PC-3 (cell line): Measurements from ENCODE around the gene LIG4. TPM values are rescaled to one million over a fixed set of nuclear protein-coding genes. Genes with fewer than 3 reads are reported as not detected.

Experiments
- ATAC-seq: fragments of 200-7000 bp; cut with Tn5 transposase; 2 replicates; pipeline ENCODE4 v1.9.1; 2020; ENCODE audit warnings: mild to moderate bottlenecking, moderate library complexity
- BruUV-seq: library from RNA; stranded (reverse); fragments of 400-500 nt; replicated peaks from 2 replicates; lab custom pipeline; 2021; lab: Mats Ljungman, UMichigan
- CTCF ChIA-PET: fragments of 300-600 bp; sonication (Branson Sonifier 250); formaldehyde crosslinking; loops from one replicate; lab custom pipeline; 2022; ENCODE audit warnings: antibody characterized with exemption; lab: Charles Lee
- POLR2A ChIA-PET: fragments of 300-600 bp; sonication (Branson Sonifier 250); formaldehyde crosslinking; loops from one replicate; lab custom pipeline; 2022; ENCODE audit warnings: antibody characterized with exemption; ENCODE audit not compliant: unreplicated experiment; lab: Charles Lee
- DNase-seq: peaks from one replicate; pipeline ENCODE4 v3.0.0-alpha.2; 2015
- H2AFZ ChIP-seq: fragments of 300-600 bp; sonication (generic); 2 replicates; pipeline ENCODE4 v1.6.0; 2016; ENCODE audit warnings: antibody characterized with exemption, low read length
- H3F3A ChIP-seq: fragments of 300-600 bp; sonication (generic); one replicate; pipeline ENCODE4 v1.6.0; 2017; ENCODE audit warnings: antibody characterized with exemption, low read length, control low read depth, mild to moderate bottlenecking; ENCODE audit not compliant: unreplicated experiment
- H3K27ac ChIP-seq: fragments of 300-600 bp; sonication (generic); 2 replicates; pipeline ENCODE4 v1.5.1; 2016; ENCODE audit warnings: mild to moderate bottlenecking, low read length
- H3K27me3 ChIP-seq: fragments of 300-600 bp; sonication (generic); 2 replicates; pipeline ENCODE4 v1.6.1; 2016; ENCODE audit warnings: low read length, mixed read lengths
- H3K36me3 ChIP-seq: fragments of 300-600 bp; sonication (generic); 2 replicates; pipeline ENCODE4 v1.6.1; 2016; ENCODE audit warnings: low read depth, mixed run types, low read length, mixed read lengths
- H3K4me1 ChIP-seq: fragments of 300-600 bp; sonication (generic); 2 replicates; pipeline ENCODE4 v1.5.1; 2016; ENCODE audit warnings: low read length; ENCODE audit not compliant: insufficient read depth
- H3K4me2 ChIP-seq: fragments of 300-600 bp; sonication (generic); 2 replicates; pipeline ENCODE4 v1.6.0; 2016; ENCODE audit warnings: low read length
- H3K4me3 ChIP-seq: fragments of 300-600 bp; sonication (generic); 2 replicates; pipeline ENCODE4 v1.5.1; 2016; ENCODE audit warnings: mild to moderate bottlenecking, low read length, mixed read lengths
- H3K79me2 ChIP-seq: fragments of 300-600 bp; sonication (generic); 2 replicates; pipeline ENCODE4 v1.6.1; 2017; ENCODE audit warnings: low read length, mixed read lengths
- H3K9ac ChIP-seq: fragments of 300-600 bp; sonication (generic); 2 replicates; pipeline ENCODE4 v1.6.0; 2016; ENCODE audit warnings: mild to moderate bottlenecking, low read length
- H3K9me2 ChIP-seq: fragments of 300-600 bp; sonication (generic); replicated peaks from 2 replicates; pipeline ENCODE4 v1.6.1; 2016; ENCODE audit warnings: mixed run types, low read length, mixed read lengths
- H3K9me3 ChIP-seq: fragments of 300-600 bp; sonication (generic); 2 replicates; pipeline ENCODE4 v1.6.1; 2016; ENCODE audit warnings: low read length, mixed read lengths
- H4K20me1 ChIP-seq: fragments of 300-600 bp; sonication (generic); 2 replicates; pipeline ENCODE4 v1.6.1; 2016; ENCODE audit warnings: low read length, mixed read lengths
- CTCF ChIP-seq: fragments of 300-600 bp; sonication (generic); conservative IDR thresholded peaks from 2 replicates; pipeline ENCODE4 v1.5.1; 2017; ENCODE audit warnings: antibody characterized with exemption, low read depth, mild to moderate bottlenecking, low read length
- EZH2 ChIP-seq: fragments of 300-600 bp; sonication (generic); IDR thresholded peaks from one replicate; pipeline ENCODE4 v1.6.1; 2017; ENCODE audit warnings: antibody characterized with exemption, mild to moderate bottlenecking, low read length; ENCODE audit not compliant: unreplicated experiment
- EZH2phosphoT487 ChIP-seq: fragments of 300-600 bp; sonication (generic); IDR thresholded peaks from 2 replicates; pipeline ENCODE4 v1.6.1; 2018; ENCODE audit warnings: mild to moderate bottlenecking, antibody characterized with exemption, low read length, borderline replicate concordance
- intact Hi-C: fragments of 100-400 bp; cut with micrococcal nuclease; formaldehyde crosslinking; loops from 2 replicates; pipeline ENCODE4 v1.9.0; 2023
- total RNA-seq: library from RNA; depleted of rRNA; stranded (reverse); fragments of >200 nt; gene quantifications from 2 replicates; pipeline ENCODE4 v1.2.3, GENCODE V29; 2014; rRNA removed

Gene LIG4
- total RNA-seq, 1 experiment from 2014 or later = 5.4 TPM

DNA sequence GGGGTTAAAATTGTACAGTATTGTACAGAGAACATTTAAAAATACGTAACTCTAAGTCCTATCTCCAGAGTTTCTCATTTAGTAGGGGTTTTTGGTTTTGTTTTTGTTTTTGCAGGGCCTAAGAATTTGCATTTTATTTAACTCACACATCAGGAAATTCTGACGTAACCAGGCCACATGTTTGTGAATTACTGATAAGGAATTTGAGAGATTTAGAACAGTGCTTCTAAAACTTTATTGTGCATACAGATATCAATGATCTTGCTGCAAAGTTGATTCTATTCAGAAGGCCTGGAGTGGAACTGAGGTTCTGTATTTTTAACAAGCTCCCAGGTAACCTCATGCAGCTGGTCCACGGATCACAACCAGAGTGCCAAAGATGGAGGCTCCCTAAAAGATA, 49.3 kb downstream of the LIG4 start:
- no peaks in the 10 kb centered on the region for H3F3A ChIP-seq
- no peak overlapping the region for H3K9ac ChIP-seq

GRCh38 chr13:108158746-108159145, 56.6 kb downstream of the LIG4 start:
- ATAC-seq = no peak
- Histone ChIP-seq H3K9ac (no peak overlapping the region), H3K9me3 (no peaks in the 10 kb centered on the region), H3K9me2 (no peaks in the 10 kb centered on the region), H3K79me2 (no peaks in the 10 kb centered on the region), H3F3A (no peaks in the 10 kb centered on the region), H3K27me3 (no peaks in the 10 kb centered on the region), H3K4me3 (no peak overlapping the region), H3K36me3 (no peaks in the 10 kb centered on the region), H4K20me1 (no peaks in the 10 kb centered on the region), H2AFZ (no peak overlapping the region), H3K27ac (no peak overlapping the region), H3K4me1 (no peaks in the 10 kb centered on the region; the same call in 1 of the 2 replicates), H3K4me2 (no peak overlapping the region)
- intact Hi-C loops = loop anchor here (5.0 to 10.0 kb wide), 3 partner anchors 56 to 504 kb away; no protein-coding TSS in a partner anchor
- no peak for DNase-seq
- BruUV-seq = no TSS peak
- CTCF ChIA-PET = no interaction called here
- POLR2A ChIA-PET = no interaction called here
- no peak for TF ChIP-seq EZH2
- TF ChIP-seq CTCF = no peak
- no peak for TF ChIP-seq EZH2phosphoT487

More for the DNA sequence above, 49.3 kb downstream of the LIG4 start:
- ATAC-seq (no peak), DNase-seq (no peak)
- no peaks in the 10 kb centered on the region for H3K79me2 ChIP-seq
- intact Hi-C loops = no loop called here
- H3K27ac ChIP-seq = no peak overlapping the region
- H3K9me3 ChIP-seq = no peaks in the 10 kb centered on the region
- TF ChIP-seq EZH2 (no peak), EZH2phosphoT487 (no peak), CTCF (no peak)
- POLR2A ChIA-PET = no interaction called here
- no TSS peak for BruUV-seq
- H2AFZ ChIP-seq = no peak overlapping the region
- H3K4me1 ChIP-seq = no peaks in the 10 kb centered on the region
- H3K27me3 ChIP-seq = no peaks in the 10 kb centered on the region
- H4K20me1 ChIP-seq = no peaks in the 10 kb centered on the region
- CTCF ChIA-PET = no interaction called here
- H3K4me3 ChIP-seq = no peak overlapping the region
- H3K36me3 ChIP-seq = no peaks in the 10 kb centered on the region
- no peaks in the 10 kb centered on the region for H3K9me2 ChIP-seq
- no peak overlapping the region for H3K4me2 ChIP-seq

Other genes with a start within 250 kb of the LIG4 start
- gene ABHD13, start 2.9 kb upstream of the LIG4 start, total RNA-seq = 2.9 and 3.9 TPM in 2 replicates
- 2.6 TPM in 1 of 2 replicates, not detected in the other for gene TNFSF13B, start 54.2 kb upstream of the LIG4 start, total RNA-seq